Heart right ventricle (tissue), 16 donors: ENCODE measurements around the gene DMRTC2. TPM values are rescaled to one million over a fixed set of nuclear protein-coding genes. Genes with fewer than 3 reads are reported as not detected.

Source experiments
- ATAC-seq, 8 donors: fragments of 200-7000 bp; cut with Tn5 transposase; one replicate each; pipeline ENCODE4 v1.9.1; 2020; ENCODE audit warnings: mild to moderate bottlenecking in 8 of 8, moderate library complexity in 8 of 8, moderate number of reproducible peaks in 1 of 8
- DNase-seq, 2 donors: peaks; one replicate each; pipeline ENCODE4 v3.0.0-alpha.2; 2020
- H3K27ac ChIP-seq, 10 donors: fragments of 200-600 bp; sonication (generic) in 2 of 10; one replicate each; pipeline versions ENCODE4 v1.5.0 to v1.8.0; 2020 to 2022; ENCODE audit warnings: mild to moderate bottlenecking in 3 of 10
- H3K27me3 ChIP-seq, 7 donors: fragments of 200-600 bp; one replicate each; pipeline ENCODE4 v1.8.0; 2021 to 2022; ENCODE audit warnings: mild to moderate bottlenecking in 2 of 7
- H3K36me3 ChIP-seq, 9 donors: fragments of 200-600 bp; sonication (generic) in 1 of 9; one replicate each; pipeline versions ENCODE4 v1.5.0 to v1.8.0; 2020 to 2022; ENCODE audit warnings: mild to moderate bottlenecking in 2 of 9
- H3K4me1 ChIP-seq, 9 donors: fragments of 200-600 bp; sonication (generic) in 1 of 9; one replicate each; pipeline versions ENCODE4 v1.5.0 to v1.8.0; 2020 to 2022; ENCODE audit warnings: mild to moderate bottlenecking in 4 of 9
- H3K4me3 ChIP-seq, 10 donors: fragments of 200-600 bp; sonication (generic) in 2 of 10; one replicate each; pipeline versions ENCODE4 v1.5.0 to v1.8.0; 2020 to 2022; ENCODE audit warnings: mild to moderate bottlenecking in 7 of 10, moderate library complexity in 2 of 10
- H3K9me3 ChIP-seq, 11 donors: fragments of 200-600 bp in 10 of 11; sonication (generic) in 2 of 11; one replicate each; pipeline versions ENCODE4 v1.5.0 to v1.8.0; 2013 to 2022; ENCODE audit warnings: mild to moderate bottlenecking in 2 of 11, control low read depth in 1 of 11, moderate library complexity in 1 of 11
- WGBS, 2 donors: extraction: QIAGEN DNeasy Blood & Tissue Kit; methylation state at CpG; one replicate each; pipeline ENCODE4 v1.1.7; 2013; ENCODE audit warnings: inconsistent platforms in 1 of 2; 5-methylcytosine and 5-hydroxymethylcytosine counted together
- intact Hi-C, 10 donors: fragments of 100-400 bp; cut with DNase I; formaldehyde crosslinking; loops; one replicate each; pipeline versions ENCODE4 v1.11.1 to v1.14.2; 2022
- polyA plus RNA-seq, 2 donors: library from polyadenylated mRNA; stranded (reverse); fragments of 200-250 nt; gene quantifications; one replicate each; pipeline ENCODE4 v1.2.3, GENCODE V29; 2013
- total RNA-seq, 10 donors: library from RNA; stranded (reverse); fragmentation: NEBNext Ultra II Directional in 3 of 10; extraction: Animal tissue kit (Norgen Biotek cat#: 25700) in 3 of 10; gene quantifications; one replicate each; pipeline versions ENCODE4 v1.2.1 to v1.2.4, GENCODE V29; 2021 to 2023
- TF ChIP-seq, protein P1 (sequence below), 9 donors: fragments of 200-600 bp; sonication (generic) in 2 of 9; IDR thresholded peaks; one replicate each; pipeline versions ENCODE4 v1.5.0 to v1.8.0; 2021 to 2022; ENCODE audit warnings: antibody characterized with exemption in 9 of 9, mild to moderate bottlenecking in 5 of 9, moderate library complexity in 1 of 9
- donor health status: Arrhythmogenic right ventricular cardiomyopathy.
- donor health status: ischemic (EF 13 %, LVEDD 7.1; RV severe dilation, severe dysfunction).
- donor health status: healthy with polysubstance abuse.
- donor health status: DM: no; HTN: yes; CAD: no.
- donor health status: DM: no; HTN: no; CAD: no.
- donor health status: ischemic (EF 25% LVEDD 6.9; RV normal size, moderate dysfunction).
- donor health status: ischemic (EF 25% LVEDD 5.7; RV mildly dilated, moderate dysfunction).
- donor health status: healthy.
- donor health status: DM: yes; HTN: yes; CAD: no.
- donor health status: Ischemic cardiomyopathy.
- donor health status: ischemic (EF 35%, LVEDD 5.7; RV mildly dilated, moderate dysfunction).
- donor health status: nonischemic (EF 11% LVEDD 7.7; RV severe dilation, severe dysfunction).
- donor health status: DM: yes; HTN: yes; CAD: no.
- donor health status: PGD.
- donor health status: ischemic (EF 29% LVEDD 5.4; RV normal size, mild dysfunction).
- donor health status: nonischemic (EF 23%, LVEDD 6.1; RV moderate dilation, normal function).

The DMRTC2 gene
- total and polyA plus RNA-seq, 12 donors = not detected

DNA sequence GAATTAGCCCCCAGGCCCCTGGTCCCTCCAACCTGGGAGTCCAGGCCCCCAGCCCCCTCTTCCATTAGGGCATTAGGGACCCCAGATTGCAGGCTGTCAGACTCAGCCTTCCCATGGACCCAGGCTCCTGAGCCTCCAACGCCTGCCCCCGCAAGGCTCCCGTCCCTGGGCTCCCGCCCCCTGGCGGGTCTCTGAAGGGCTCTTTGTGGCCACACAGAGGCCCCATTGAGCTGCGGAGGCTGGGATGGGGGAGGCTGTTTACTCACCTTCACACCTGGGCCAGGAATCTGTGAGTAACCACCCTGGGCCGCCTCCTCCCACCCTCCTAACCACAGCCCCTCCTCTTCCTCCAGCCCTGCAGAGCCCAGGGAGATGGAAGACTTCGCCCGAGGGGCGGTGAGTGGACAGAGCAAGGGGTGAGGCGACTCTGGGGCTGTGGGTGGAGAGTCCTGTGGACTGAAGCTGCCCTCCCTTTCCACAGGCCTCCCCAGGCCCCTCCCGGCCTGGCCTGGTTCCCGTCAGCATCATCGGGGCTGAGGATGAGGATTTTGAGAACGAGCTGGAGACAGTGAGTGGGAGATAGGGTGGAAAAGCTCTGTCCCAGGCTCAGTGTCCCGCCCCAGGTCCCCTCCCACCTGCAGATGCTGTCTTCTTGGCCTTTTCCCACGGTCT, 43.0 kb downstream of the DMRTC2 start:
- TF ChIP-seq, protein P1, sequence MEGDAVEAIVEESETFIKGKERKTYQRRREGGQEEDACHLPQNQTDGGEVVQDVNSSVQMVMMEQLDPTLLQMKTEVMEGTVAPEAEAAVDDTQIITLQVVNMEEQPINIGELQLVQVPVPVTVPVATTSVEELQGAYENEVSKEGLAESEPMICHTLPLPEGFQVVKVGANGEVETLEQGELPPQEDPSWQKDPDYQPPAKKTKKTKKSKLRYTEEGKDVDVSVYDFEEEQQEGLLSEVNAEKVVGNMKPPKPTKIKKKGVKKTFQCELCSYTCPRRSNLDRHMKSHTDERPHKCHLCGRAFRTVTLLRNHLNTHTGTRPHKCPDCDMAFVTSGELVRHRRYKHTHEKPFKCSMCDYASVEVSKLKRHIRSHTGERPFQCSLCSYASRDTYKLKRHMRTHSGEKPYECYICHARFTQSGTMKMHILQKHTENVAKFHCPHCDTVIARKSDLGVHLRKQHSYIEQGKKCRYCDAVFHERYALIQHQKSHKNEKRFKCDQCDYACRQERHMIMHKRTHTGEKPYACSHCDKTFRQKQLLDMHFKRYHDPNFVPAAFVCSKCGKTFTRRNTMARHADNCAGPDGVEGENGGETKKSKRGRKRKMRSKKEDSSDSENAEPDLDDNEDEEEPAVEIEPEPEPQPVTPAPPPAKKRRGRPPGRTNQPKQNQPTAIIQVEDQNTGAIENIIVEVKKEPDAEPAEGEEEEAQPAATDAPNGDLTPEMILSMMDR (IDR thresholded peaks at IDR 0.05) = no peak
- peaks cover 0 to 63% (median 13%) of the 10 kb centered on the region in 9 donors for H3K36me3 ChIP-seq
- ATAC-seq (no peak), DNase-seq (no peak)
- 61 to 62% methylated on average over 17 of the region's 17 CpGs for WGBS, 2 donors
- H3K4me1 ChIP-seq = peaks cover 9 to 53% (median 35%) of the 10 kb centered on the region in 9 donors
- no peaks in the 10 kb centered on the region for H3K9me3 ChIP-seq
- peak overlapping the region in 2 of 10 donors; percentile 1 to 84 for H3K27ac ChIP-seq
- intact Hi-C loops = loop anchor here in 2 of 10 donors (5.0 to 10.0 kb wide), 2 partner anchors 39 to 47 kb away; partner anchors contain the start of gene ERFL (in 1 of the 2)
- peak overlapping the region in 1 of 10 donors; percentile 94 for H3K4me3 ChIP-seq
- H3K27me3 ChIP-seq = no peaks in the 10 kb centered on the region

DNA sequence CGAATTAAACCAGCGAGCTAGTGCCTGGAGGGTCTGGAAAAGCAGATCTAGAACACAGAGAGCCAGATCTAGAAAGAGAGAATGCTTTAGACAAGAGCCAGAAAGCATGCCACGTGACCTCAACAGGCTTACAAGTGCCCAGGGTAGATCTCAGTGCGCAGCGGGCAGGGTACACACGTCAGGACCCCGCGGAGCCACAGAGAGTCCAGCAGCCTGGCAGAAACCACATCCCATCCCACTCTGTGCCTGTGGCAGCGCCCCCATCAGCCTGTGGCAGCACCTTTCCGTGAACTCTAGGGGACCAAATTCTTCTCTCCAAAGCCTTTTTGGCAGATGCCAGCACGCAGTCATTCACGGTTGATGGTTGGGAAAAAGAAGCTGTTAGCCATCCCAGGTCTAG, 44.1 kb downstream of the DMRTC2 start:
- TF ChIP-seq, protein P1 (IDR thresholded peaks at IDR 0.05) = no peak
- H3K4me3 ChIP-seq = no peak overlapping the region
- DNase-seq (no peak), ATAC-seq (no peak)
- intact Hi-C loops = loop anchor here in 2 of 10 donors (5.0 to 10.0 kb wide), 2 partner anchors 38 to 46 kb away; partner anchors contain the start of gene ERFL (in 1 of the 2)
- H3K4me1 ChIP-seq = peaks cover 4 to 55% (median 35%) of the 10 kb centered on the region in 9 donors
- 91 to 92% methylated on average over 12 of the region's 12 CpGs for WGBS, 2 donors
- H3K27ac ChIP-seq = peak overlapping the region in 1 of 10 donors; percentile 84
- peaks cover 0 to 66% (median 16%) of the 10 kb centered on the region in 9 donors for H3K36me3 ChIP-seq
- H3K9me3 ChIP-seq = no peaks in the 10 kb centered on the region
- no peaks in the 10 kb centered on the region for H3K27me3 ChIP-seq

DNA sequence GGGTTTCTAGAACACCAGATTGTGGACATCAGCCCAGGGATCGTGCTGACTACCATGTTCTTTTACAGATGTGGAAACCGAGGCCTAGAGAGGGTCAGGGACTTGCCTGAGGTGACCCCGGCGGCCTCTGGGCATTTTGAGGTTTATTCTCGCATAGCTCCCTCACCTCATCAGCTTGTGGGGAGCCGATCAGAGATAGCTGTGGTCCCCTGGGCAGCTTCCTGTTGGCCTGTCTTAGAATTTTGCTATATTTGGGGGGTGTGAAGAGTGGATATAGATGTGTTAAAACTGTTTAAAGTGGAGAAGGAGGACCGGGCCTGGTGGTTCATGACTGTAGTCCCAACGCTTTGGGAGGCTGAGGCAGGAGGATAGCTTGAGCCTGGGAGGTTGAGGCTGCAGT, 45.1 kb downstream of the DMRTC2 start:
- ATAC-seq (no peak), DNase-seq (no peak)
- intact Hi-C loops = loop anchor here in 2 of 10 donors (5.0 to 10.0 kb wide), 2 partner anchors 37 to 45 kb away; partner anchors contain the start of gene ERFL (in 1 of the 2)
- TF ChIP-seq, protein P1 (IDR thresholded peaks at IDR 0.05) = no peak
- Histone ChIP-seq H3K4me3 (no peak overlapping the region), H3K36me3 (peaks cover 0 to 73% (median 20%) of the 10 kb centered on the region in 9 donors), H3K9me3 (no peaks in the 10 kb centered on the region), H3K27ac (no peak overlapping the region), H3K27me3 (no peaks in the 10 kb centered on the region), H3K4me1 (peaks cover 2 to 50% (median 30%) of the 10 kb centered on the region in 9 donors)
- WGBS, 2 donors = 91 to 92% methylated on average over 8 of the region's 8 CpGs

DNA sequence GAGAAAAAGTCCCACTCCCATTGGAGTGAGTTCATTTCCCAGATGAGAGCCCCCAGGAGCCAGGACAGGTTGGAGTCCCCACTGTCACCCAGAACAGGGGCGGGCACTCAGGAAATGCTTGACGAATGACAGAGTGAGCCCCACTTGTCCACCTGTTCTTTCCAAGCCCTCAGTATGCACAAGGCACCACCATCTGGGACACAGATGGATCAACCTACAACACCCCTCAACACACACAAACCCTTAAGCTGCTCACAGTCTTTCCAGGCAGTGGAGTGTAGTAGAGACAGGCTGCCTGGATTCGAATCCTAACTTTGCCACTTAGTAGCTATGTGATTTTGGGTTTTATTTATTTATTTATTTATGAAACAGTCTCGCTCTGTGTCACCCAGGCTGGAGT, 46.1 kb downstream of the DMRTC2 start:
- Histone ChIP-seq H3K9me3 (no peaks in the 10 kb centered on the region), H3K36me3 (peaks cover 0 to 74% (median 25%) of the 10 kb centered on the region in 9 donors)

More for the DNA sequence above, 46.1 kb downstream of the DMRTC2 start:
- H3K4me3 ChIP-seq = no peak overlapping the region
- ATAC-seq (no peak), DNase-seq (no peak)
- TF ChIP-seq, protein P1 (IDR thresholded peaks at IDR 0.05) = no peak
- intact Hi-C loops = no loop called here
- H3K4me1 ChIP-seq = peaks cover 0 to 39% (median 20%) of the 10 kb centered on the region in 9 donors
- WGBS, 2 donors = 92 to 98% methylated on average over 4 of the region's 4 CpGs
- H3K27me3 ChIP-seq = no peaks in the 10 kb centered on the region
- H3K27ac ChIP-seq = no peak overlapping the region
